Hepatocyte (in vitro differentiated cells): ENCODE measurements around the gene HOXB1.

Source experiments
- CTCF ChIP-seq: fragments of 200-600 bp; sonication (generic); IDR thresholded peaks from 2 replicates; pipeline ENCODE4 v1.5.1; 2016; ENCODE audit warnings: antibody characterized with exemption, mild to moderate bottlenecking; ENCODE audit not compliant: poor library complexity
- EZH2 ChIP-seq: fragments of 200-600 bp; sonication (generic); IDR thresholded peaks from 2 replicates; pipeline ENCODE4 v1.6.1; 2016; ENCODE audit warnings: antibody characterized with exemption, mild to moderate bottlenecking, borderline replicate concordance
- EZH2phosphoT487 ChIP-seq: fragments of 200-600 bp; sonication (generic); IDR thresholded peaks from one replicate; pipeline ENCODE4 v1.6.1; 2018; ENCODE audit warnings: antibody characterized with exemption, mild to moderate bottlenecking, low read depth, moderate library complexity; ENCODE audit not compliant: unreplicated experiment, severe bottlenecking

- no peak for TF ChIP-seq CTCF
- TF ChIP-seq EZH2: no peak
- no peak for TF ChIP-seq EZH2phosphoT487
Measured at GRCh38 chr17:48520631-48521079, 10.2 kb downstream of the HOXB1 start.
